ENCODE data around the gene ONECUT1. TPM values are rescaled to one million over a fixed set of nuclear protein-coding genes. Genes with fewer than 3 reads are reported as not detected.

The ONECUT1 gene
- total RNA-seq, 4 donors from 2014 or later: not detected

DNA sequence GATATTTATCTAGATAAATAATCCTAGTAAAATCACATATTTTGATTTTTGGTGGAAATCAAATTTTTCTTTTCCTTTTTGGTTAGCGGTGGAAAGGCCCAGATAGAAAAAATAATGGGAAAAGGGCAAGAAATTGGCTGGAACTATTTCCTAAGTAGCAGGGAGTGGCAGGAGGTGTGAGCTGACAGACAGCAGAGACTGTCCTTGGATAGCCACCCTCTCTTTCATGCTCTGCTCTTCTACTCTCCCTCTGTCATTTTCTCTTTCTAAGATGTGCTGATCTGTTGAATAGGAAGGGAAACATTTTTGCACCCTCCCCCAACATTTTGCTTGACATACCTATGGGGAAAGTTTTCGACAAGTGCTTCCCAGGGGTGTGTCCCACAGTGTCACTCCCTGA lies 18.9 kb upstream of the ONECUT1 start:
- intact Hi-C loops (cut with DNase I): no loop called here
- TF ChIP-seq, protein P1, sequence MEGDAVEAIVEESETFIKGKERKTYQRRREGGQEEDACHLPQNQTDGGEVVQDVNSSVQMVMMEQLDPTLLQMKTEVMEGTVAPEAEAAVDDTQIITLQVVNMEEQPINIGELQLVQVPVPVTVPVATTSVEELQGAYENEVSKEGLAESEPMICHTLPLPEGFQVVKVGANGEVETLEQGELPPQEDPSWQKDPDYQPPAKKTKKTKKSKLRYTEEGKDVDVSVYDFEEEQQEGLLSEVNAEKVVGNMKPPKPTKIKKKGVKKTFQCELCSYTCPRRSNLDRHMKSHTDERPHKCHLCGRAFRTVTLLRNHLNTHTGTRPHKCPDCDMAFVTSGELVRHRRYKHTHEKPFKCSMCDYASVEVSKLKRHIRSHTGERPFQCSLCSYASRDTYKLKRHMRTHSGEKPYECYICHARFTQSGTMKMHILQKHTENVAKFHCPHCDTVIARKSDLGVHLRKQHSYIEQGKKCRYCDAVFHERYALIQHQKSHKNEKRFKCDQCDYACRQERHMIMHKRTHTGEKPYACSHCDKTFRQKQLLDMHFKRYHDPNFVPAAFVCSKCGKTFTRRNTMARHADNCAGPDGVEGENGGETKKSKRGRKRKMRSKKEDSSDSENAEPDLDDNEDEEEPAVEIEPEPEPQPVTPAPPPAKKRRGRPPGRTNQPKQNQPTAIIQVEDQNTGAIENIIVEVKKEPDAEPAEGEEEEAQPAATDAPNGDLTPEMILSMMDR (IDR thresholded peaks at IDR 0.05): no peak
- no peak for TF ChIP-seq POLR2A (IDR thresholded peaks at IDR 0.05)

DNA sequence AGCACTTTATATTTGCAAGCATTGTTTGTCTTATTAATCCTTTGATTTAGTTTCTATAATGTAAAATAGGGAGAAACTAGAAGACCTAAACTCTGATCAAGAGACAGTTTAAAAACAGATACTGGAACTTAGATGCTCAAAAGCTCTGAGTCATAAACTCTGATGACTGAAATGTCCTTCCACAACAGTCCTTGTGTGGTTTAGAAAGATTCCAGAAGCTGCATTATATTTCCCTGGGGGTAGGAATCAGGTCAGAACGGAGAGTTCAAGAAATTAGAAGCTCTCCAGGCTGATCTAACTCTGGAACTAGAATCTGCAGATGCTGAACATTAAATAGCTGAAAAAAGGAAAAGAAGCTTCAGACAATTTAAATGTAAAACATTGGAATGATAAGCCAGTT lies 18.3 kb upstream of the ONECUT1 start:
- Histone ChIP-seq H3K36me3 (no peaks in the 10 kb centered on the region), H3K9me3 (no peaks in the 10 kb centered on the region), H3K27me3 (peaks cover 11 to 95% (median 25%) of the 10 kb centered on the region in 4 donors), H3K4me1 (peaks cover 22 to 29% (median 25%) of the 10 kb centered on the region in 3 donors), H3K27ac (no peak overlapping the region), H3K4me3 (no peak overlapping the region)
- TF ChIP-seq POLR2A (IDR thresholded peaks at IDR 0.05): no peak
- TF ChIP-seq, protein P1 (IDR thresholded peaks at IDR 0.05): no peak
- intact Hi-C loops (cut with DNase I): no loop called here
- WGBS, 2 donors: 29 to 33% methylated on average over 1 of the region's 1 CpG
- DNase-seq: no peak

More for the DNA sequence above, 18.9 kb upstream of the ONECUT1 start:
- 59 to 78% methylated on average over 2 of the region's 2 CpGs for WGBS, 2 donors
- Histone ChIP-seq H3K9me3 (no peaks in the 10 kb centered on the region), H3K4me3 (no peak overlapping the region), H3K36me3 (no peaks in the 10 kb centered on the region), H3K27me3 (peaks cover 11 to 92% (median 21%) of the 10 kb centered on the region in 4 donors), H3K4me1 (peaks cover 19 to 24% (median 20%) of the 10 kb centered on the region in 3 donors), H3K27ac (no peak overlapping the region)
- no peak for DNase-seq

DNA sequence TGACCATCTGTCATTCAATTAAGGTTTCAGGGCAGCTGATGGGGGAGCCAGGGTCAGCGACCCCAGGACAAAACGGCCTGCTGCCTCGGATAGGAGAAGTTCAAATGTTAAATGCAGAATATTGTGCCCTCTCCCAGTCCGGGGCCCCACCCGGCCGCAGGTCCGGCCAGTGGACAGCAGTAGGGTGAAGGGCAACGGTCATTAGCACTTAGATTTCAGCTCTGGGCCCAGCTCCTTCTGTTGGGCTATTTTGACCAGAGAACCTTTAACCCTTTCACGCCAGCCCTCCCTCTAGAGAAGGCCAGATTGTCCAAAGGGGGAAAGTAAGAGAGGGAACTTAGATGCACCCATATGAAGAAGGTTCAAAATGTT lies 16.1 kb upstream of the ONECUT1 start:
- H3K4me3 ChIP-seq: peak overlapping the region in 2 of 4 donors; percentile 39 to 62

DNA sequence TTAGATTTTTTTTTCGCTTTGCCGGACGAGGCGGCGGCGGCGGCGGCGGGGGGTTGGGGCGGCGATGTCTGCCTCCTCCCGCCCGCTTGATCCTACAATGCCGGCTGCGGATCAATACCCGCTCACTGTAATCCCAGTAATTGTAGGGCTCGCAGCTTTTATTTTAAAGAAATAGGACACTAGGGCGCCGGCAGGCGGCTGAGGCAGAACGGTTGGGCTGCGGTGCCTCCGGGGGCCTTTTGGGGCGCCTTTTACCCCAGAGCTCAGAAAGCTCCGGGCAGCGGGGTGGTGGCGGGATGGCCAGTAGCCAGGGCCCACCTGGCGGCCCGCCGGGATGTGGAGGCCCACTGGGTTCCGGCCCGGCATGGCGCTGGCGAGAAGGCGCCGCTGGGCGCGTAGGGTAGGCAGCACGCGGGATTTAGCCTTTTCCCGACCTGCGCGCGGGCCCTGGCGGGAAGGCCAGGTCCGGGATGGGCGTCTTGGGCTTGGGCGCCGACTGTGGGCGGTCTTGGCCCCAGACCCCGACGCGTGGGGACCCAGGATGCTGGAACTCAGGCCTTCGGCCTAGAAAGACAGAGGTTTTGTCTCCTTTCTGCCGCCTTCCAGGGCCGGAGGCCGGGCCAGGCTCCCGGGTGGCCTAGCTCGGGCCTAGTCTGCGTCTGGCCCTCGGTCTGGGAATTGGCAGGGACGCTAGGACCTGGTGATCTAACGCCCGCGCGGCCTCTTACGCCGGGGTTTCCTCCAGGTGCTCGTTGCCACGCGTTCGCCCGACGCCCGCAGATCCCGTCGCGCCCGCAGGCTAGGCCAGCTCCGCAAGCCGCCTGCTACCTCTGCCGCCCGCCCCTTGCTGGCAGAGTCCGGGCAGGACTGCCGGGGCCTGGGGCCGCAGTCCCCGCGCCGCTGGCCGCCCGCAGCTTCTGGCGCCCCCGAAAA lies 15.5 kb upstream of the ONECUT1 start:
- no peak for TF ChIP-seq POLR2A (IDR thresholded peaks at IDR 0.05)
- TF ChIP-seq, protein P1 (IDR thresholded peaks at IDR 0.05): no peak
- H3K36me3 ChIP-seq: no peaks in the 10 kb centered on the region
- WGBS, 2 donors: 4% methylated on average over 27 of the region's 93 CpGs; no CpG with 5 or more reads in 1 of the 2 donors
- peaks cover 22 to 31% (median 25%) of the 10 kb centered on the region in 3 donors for H3K4me1 ChIP-seq
- peak overlapping the region; percentile 6 to 62 (median 34) for H3K4me3 ChIP-seq
- H3K27me3 ChIP-seq: peaks cover 15 to 97% (median 39%) of the 10 kb centered on the region in 4 donors
- no peaks in the 10 kb centered on the region for H3K9me3 ChIP-seq
- intact Hi-C loops (cut with DNase I): no loop called here
- DNase-seq: no peak
- no peak overlapping the region for H3K27ac ChIP-seq

More for the DNA sequence above, 16.1 kb upstream of the ONECUT1 start:
- intact Hi-C loops (cut with DNase I): no loop called here
- Histone ChIP-seq H3K27ac (no peak overlapping the region), H3K4me1 (peaks cover 22 to 31% (median 25%) of the 10 kb centered on the region in 3 donors), H3K9me3 (no peaks in the 10 kb centered on the region), H3K27me3 (peaks cover 11 to 97% (median 38%) of the 10 kb centered on the region in 4 donors), H3K36me3 (no peaks in the 10 kb centered on the region)
- DNase-seq: no peak
- TF ChIP-seq, protein P1 (IDR thresholded peaks at IDR 0.05): no peak
- no peak for TF ChIP-seq POLR2A (IDR thresholded peaks at IDR 0.05)
- WGBS, 2 donors: 51 to 58% methylated on average over 6 to 7 of the region's 9 CpGs

DNA sequence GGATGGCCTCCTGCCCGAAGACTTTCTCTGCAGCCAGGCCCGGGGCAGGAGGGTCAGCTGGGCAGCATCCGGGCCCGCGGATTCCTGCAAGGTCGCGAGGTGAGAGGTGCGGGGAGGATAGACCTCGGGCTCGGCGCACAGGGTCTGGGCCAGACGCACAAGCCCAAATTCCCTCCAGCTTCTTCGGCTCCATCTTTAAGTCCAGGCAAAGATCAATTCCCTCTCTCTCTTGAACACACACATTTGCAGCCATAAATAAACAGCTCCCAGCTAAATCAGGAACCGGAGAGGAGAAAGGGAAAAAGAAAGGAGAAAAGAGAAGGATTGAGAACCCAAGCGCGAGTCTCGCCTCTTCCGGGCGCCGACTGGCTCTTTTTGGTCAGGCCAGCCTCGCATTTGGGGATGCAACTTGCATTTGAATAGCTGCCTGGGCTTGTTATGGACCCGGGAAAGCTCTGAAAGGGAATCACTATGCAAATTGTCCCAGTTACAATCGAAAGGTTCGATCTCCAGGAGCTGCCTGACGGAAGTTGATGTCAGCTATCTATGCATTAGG lies 14.5 kb upstream of the ONECUT1 start:
- TF ChIP-seq, protein P1 (IDR thresholded peaks at IDR 0.05): no peak
- TF ChIP-seq POLR2A (IDR thresholded peaks at IDR 0.05): no peak
- 2% methylated on average over 13 to 25 of the region's 25 CpGs for WGBS, 2 donors
- H3K27ac ChIP-seq: no peak overlapping the region

More for the DNA sequence above, 14.5 kb upstream of the ONECUT1 start:
- H3K27me3 ChIP-seq: peaks cover 16 to 99% (median 46%) of the 10 kb centered on the region in 4 donors
- no peak for DNase-seq
- no peaks in the 10 kb centered on the region for H3K36me3 ChIP-seq
- no peaks in the 10 kb centered on the region for H3K9me3 ChIP-seq
- peaks cover 22 to 31% (median 25%) of the 10 kb centered on the region in 3 donors for H3K4me1 ChIP-seq
- peak overlapping the region in 3 of 4 donors; percentile 28 to 62 (median 39) for H3K4me3 ChIP-seq
- intact Hi-C loops (cut with DNase I): no loop called here

All from esophagus squamous epithelium (tissue), 5 donors.